Activated naive CD8-positive, alpha-beta T cell treated with anti-CD3 and anti-CD28 coated beads for 36 hours (primary cell): ENCODE data around the gene B3GNT4. TPM values are rescaled to one million over a fixed set of nuclear protein-coding genes. Genes with fewer than 3 reads are reported as not detected.
A peak's percentile ranks its signal among the peaks of the same experiment; 100 is the strongest.
"Not testable (repeated sequence)": the region's sequence is repeated elsewhere in the genome, so short reads cannot be mapped to it uniquely, and the experiment has no call there.

Experiments
- DNase-seq: peaks from one replicate; pipeline ENCODE4 v3.0.0; 2021
- H3K27ac Mint-ChIP-seq: one replicate; pipeline ENCODE4 v1.8.0; 2022; ENCODE audit warnings: mild to moderate bottlenecking, moderate library complexity, mixed read lengths
- H3K27me3 Mint-ChIP-seq: one replicate; pipeline ENCODE4 v1.8.0; 2022; ENCODE audit warnings: mild to moderate bottlenecking, mixed read lengths
- H3K36me3 Mint-ChIP-seq: one replicate; pipeline ENCODE4 v1.8.0; 2021; ENCODE audit warnings: mild to moderate bottlenecking, mixed read lengths
- H3K4me1 Mint-ChIP-seq: one replicate; pipeline ENCODE4 v1.8.0; 2021; ENCODE audit warnings: mixed read lengths
- H3K4me3 Mint-ChIP-seq: one replicate; pipeline ENCODE4 v1.8.0; 2022; ENCODE audit warnings: mild to moderate bottlenecking, moderate library complexity, mixed read lengths
- H3K9me3 Mint-ChIP-seq: one replicate; pipeline ENCODE4 v1.8.0; 2022; ENCODE audit warnings: mixed read lengths
- total RNA-seq, 2 experiments: library from RNA; stranded (reverse); gene quantifications; one replicate each; pipeline ENCODE4 v1.2.3, GENCODE V29; 2021

Gene B3GNT4
- total RNA-seq, 2 experiments from 2014 or later: 0.92 to 1.6 TPM

DNA sequence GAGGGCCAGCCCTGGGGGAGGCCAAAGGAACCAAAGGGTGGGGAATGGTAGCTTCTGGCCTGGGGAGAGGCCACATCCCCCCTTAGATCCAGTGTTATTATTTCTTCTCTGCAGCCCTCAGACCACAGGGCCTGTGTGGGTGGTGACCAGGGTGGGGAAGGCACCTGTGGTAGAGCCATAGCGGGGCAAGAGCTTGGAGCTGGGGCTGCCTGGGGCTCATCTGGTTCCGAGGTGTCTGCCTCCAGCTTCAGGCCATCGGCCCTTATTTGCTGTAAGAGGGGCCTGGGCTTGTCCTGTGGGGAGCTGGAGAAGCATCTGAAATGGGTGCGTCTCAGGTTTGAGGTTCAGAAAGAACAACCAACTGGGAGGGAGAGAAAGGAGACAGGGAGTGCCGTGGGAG, 2.1 kb upstream of the B3GNT4 start:
- Mint-ChIP-seq H3K4me3 (no peak overlapping the region), H3K9me3 (no peaks in the 10 kb centered on the region), H3K27me3 (peaks cover 60% of the 10 kb centered on the region)

DNA sequence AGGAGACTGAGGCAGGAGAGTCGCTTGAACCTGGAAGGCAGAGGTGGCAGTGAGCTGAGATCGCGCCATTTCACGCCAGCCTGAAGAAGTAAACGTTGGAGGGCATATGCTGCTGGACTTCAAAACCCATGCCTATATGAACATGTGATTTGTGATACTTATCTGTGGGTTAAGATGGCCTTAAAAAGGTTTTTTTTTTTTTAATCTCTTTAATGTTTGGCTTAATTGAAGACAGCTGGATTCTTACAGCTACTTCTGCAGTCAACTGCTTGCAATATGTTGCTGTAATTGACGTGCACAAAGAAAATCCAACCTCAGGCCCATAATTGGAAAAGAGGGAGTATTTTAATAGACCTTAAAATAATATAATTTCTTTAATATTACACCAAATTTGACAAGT, 1.5 kb upstream of the B3GNT4 start:
- peaks cover 56% of the 10 kb centered on the region for H3K27me3 Mint-ChIP-seq
- H3K4me3 Mint-ChIP-seq: no peak overlapping the region
- no peaks in the 10 kb centered on the region for H3K36me3 Mint-ChIP-seq
- peaks cover 18% of the 10 kb centered on the region for H3K4me1 Mint-ChIP-seq
- H3K27ac Mint-ChIP-seq: no peak overlapping the region
- DNase-seq: no peak
- H3K9me3 Mint-ChIP-seq: no peaks in the 10 kb centered on the region

More for the DNA sequence above, 2.1 kb upstream of the B3GNT4 start:
- no peaks in the 10 kb centered on the region for H3K36me3 Mint-ChIP-seq
- no peak overlapping the region for H3K27ac Mint-ChIP-seq
- peaks cover 18% of the 10 kb centered on the region for H3K4me1 Mint-ChIP-seq
- no peak for DNase-seq

DNA sequence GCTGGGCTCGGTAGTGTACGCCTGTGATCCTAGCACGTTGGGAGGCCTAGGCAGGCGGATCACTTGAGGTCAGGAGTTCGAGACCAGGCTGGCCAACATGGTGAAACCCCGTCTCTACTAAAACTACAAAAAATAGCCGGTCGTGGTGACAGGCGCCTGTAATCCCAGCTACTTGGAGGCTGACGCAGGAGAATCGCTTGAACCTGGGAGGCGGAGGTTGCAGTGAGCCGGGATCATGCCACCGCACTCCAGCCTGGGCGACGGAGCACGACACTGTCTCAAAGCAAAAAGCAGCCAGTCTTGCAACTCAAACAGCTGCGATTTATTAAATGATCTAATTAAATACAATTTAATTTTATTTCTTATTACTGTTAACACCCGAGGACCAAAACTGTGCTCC, 698 bp upstream of the B3GNT4 start:
- Mint-ChIP-seq H3K27me3 (peaks cover 48% of the 10 kb centered on the region), H3K4me3 (peak overlapping the region; percentile 77), H3K4me1 (peaks cover 13% of the 10 kb centered on the region)
- H3K9me3 Mint-ChIP-seq, H3K36me3 Mint-ChIP-seq, DNase-seq, H3K27ac Mint-ChIP-seq: not testable (repeated sequence)

DNA sequence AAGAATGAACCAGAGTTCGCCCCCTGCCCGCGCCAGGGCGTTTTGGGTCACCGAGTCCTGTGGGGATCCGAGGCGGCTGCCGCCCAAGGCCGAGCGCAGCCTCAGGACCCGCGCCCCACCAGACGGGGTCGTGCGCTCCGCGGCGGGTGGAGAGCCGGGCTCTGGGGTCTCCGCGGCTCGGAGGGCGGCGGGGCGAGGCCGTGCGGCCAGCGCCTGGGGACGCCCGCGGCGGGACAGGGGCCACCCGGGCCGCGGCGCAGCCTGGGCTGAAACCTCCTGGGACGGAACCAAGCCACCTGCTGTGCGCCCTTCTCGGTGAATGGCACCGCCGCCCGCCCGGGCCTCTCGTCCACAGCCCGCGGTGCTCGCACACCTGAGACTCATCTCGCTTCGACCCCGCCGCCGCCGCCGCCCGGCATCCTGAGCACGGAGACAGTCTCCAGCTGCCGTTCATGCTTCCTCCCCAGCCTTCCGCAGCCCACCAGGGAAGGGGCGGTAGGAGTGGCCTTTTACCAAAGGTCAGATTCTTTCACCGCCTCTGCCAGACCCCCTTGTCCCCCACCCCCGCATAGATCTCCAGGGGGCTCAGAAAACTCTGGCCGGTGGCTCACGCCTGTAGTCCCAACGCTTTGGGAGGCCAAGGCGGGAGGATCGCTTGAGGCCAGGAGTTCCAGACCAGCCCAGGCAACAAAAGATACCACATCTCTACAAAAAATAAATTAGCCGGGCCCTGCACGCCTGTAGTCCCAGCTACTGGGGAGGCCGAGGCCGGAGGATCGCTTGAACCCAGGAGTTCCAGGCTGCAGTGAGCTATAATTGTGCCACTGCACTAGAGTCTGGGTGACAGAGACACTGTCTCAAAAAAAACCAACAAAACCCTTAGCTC, 901 bp downstream of the B3GNT4 start:
- H3K4me1 Mint-ChIP-seq: peaks cover 9% of the 10 kb centered on the region
- no peak for DNase-seq
- no peaks in the 10 kb centered on the region for H3K9me3 Mint-ChIP-seq
- H3K27me3 Mint-ChIP-seq: peaks cover 35% of the 10 kb centered on the region
- H3K36me3 Mint-ChIP-seq: peaks cover 5% of the 10 kb centered on the region
- H3K4me3 Mint-ChIP-seq: peak overlapping the region; percentile 61
- no peak overlapping the region for H3K27ac Mint-ChIP-seq

DNA sequence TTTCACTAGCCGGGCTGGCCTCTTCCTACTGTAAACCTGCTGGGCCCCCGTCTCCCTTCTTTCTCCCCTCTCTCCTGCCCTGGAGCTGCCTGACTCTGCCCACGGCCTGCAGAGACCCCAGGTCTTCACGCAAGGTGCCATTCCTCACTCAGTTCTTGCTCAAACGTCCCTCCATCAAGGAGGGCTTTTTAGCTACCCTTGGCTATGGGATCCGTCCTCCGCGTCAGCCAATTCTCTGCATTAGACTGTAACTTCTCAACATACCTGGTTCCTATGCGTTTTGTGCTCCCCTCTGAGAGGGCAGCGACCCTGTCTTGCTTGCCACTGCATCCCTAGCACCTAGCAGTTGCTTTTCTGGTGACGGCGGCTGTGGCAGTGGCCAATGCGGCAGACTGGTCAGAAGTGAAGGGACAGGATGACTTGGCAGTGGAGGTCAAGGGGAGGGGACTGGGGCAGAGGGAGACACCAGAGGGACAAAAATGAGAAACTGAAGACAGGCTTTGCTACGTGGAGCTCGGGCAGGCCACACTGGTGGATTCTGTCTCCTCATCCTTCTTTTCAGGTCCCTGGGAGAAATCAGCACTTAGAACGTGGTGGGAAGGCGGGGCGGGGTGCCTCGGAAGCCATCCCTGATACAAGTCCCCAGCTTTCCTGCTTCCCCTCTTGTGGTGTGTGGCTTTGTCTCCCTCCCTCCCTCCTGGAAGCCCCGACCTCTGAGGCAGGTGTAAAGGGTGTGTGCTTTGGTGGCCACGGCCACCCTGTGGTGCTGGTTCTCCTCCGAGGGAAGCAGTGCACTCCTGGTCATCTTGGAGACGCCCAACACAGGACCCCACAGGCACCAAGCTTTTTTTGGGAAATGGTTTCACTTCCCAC, 1.8 kb downstream of the B3GNT4 start:
- Mint-ChIP-seq H3K4me3 (peak overlapping the region; percentile 61), H3K27ac (no peak overlapping the region), H3K4me1 (peaks cover 9% of the 10 kb centered on the region), H3K36me3 (peaks cover 5% of the 10 kb centered on the region), H3K9me3 (no peaks in the 10 kb centered on the region), H3K27me3 (peaks cover 26% of the 10 kb centered on the region)
- DNase-seq: no peak

DNA sequence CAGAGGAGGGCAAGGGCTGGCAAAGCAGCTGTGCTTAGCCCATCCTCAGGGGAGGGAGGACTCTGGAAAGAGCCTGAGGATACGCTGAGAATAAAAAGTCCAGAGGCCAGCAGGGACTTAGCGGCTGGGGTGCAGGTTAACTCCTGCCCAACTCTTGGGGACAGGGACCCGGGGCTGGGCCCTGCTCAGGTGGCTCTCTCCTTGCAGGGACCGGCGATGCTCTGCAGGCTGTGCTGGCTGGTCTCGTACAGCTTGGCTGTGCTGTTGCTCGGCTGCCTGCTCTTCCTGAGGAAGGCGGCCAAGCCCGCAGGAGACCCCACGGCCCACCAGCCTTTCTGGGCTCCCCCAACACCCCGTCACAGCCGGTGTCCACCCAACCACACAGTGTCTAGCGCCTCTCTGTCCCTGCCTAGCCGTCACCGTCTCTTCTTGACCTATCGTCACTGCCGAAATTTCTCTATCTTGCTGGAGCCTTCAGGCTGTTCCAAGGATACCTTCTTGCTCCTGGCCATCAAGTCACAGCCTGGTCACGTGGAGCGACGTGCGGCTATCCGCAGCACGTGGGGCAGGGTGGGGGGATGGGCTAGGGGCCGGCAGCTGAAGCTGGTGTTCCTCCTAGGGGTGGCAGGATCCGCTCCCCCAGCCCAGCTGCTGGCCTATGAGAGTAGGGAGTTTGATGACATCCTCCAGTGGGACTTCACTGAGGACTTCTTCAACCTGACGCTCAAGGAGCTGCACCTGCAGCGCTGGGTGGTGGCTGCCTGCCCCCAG, 2.8 kb downstream of the B3GNT4 start:
- no peak overlapping the region for H3K27ac Mint-ChIP-seq

DNA sequence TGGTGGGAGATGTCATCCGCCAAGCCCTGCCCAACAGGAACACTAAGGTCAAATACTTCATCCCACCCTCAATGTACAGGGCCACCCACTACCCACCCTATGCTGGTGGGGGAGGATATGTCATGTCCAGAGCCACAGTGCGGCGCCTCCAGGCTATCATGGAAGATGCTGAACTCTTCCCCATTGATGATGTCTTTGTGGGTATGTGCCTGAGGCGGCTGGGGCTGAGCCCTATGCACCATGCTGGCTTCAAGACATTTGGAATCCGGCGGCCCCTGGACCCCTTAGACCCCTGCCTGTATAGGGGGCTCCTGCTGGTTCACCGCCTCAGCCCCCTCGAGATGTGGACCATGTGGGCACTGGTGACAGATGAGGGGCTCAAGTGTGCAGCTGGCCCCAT, 3.5 kb downstream of the B3GNT4 start:
- DNase-seq: no peak
- Mint-ChIP-seq H3K4me3 (no peak overlapping the region), H3K9me3 (no peaks in the 10 kb centered on the region), H3K36me3 (peaks cover 7% of the 10 kb centered on the region), H3K27me3 (peaks cover 20% of the 10 kb centered on the region), H3K27ac (no peak overlapping the region), H3K4me1 (peaks cover 9% of the 10 kb centered on the region)

More for the DNA sequence above, 2.8 kb downstream of the B3GNT4 start:
- no peak overlapping the region for H3K4me3 Mint-ChIP-seq
- DNase-seq: no peak
- H3K27me3 Mint-ChIP-seq: peaks cover 25% of the 10 kb centered on the region
- no peaks in the 10 kb centered on the region for H3K9me3 Mint-ChIP-seq
- peaks cover 9% of the 10 kb centered on the region for H3K4me1 Mint-ChIP-seq
- peaks cover 7% of the 10 kb centered on the region for H3K36me3 Mint-ChIP-seq

DNA sequence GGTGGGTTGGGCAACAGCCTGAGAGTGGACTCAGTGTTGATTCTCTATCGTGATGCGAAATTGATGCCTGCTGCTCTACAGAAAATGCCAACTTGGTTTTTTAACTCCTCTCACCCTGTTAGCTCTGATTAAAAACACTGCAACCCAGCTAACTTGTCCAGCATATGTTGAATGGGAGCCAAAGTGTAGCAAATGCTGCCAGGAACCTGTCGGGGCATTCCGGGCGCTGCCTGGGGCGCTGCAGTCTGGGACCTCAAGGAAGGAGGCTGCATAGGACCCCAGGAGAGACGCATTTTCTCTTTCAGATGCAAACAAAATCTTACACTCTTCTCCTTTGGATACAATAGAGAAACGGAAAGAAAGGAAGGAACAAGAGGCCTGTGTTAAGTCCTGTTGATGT, 3.9 kb downstream of the B3GNT4 start:
- peaks cover 8% of the 10 kb centered on the region for H3K4me1 Mint-ChIP-seq

DNA sequence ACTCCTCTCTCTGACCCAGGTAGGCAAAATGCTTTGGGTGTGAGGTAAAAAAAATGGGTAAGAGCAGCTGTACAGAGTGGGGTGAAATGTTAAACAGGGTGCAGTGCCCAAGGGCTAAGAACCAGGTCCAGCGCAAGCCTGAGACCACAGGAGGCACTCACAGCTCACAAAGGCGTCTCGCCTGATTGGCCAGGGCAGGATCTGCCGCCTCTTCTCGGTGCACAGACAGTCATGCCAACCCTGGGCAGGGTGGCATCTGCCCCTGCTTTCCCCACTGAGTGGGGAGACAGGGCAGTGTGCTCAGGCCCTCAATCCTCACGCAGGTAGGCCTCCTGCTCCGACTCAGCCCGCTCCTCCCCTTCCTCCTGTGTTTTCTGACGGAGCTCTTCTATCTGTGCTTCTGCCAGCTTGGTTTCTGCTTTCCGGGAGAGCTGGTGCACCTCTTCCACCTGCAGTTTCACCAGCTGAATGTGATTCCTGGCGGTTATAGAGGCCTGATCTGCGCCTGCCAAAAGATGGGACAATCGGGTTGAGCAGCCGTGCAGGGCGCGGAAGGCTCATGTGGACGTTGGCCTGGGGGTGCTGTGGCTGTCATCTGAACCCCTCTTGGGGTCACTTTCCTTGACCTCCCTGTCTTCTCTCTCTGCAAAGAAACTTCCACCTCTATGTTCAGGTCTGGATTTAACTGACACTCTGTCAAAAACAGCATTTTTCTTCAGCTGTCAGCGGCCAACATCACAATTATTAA, 4.7 kb downstream of the B3GNT4 start:
- no peak overlapping the region for H3K4me3 Mint-ChIP-seq
- H3K27me3 Mint-ChIP-seq: peaks cover 10% of the 10 kb centered on the region
- H3K9me3 Mint-ChIP-seq: no peaks in the 10 kb centered on the region
- DNase-seq: no peak
- H3K27ac Mint-ChIP-seq: no peak overlapping the region
- peaks cover 4% of the 10 kb centered on the region for H3K4me1 Mint-ChIP-seq
- peaks cover 11% of the 10 kb centered on the region for H3K36me3 Mint-ChIP-seq

More for the DNA sequence above, 3.9 kb downstream of the B3GNT4 start:
- Mint-ChIP-seq H3K27ac (no peak overlapping the region), H3K4me3 (no peak overlapping the region), H3K9me3 (no peaks in the 10 kb centered on the region), H3K36me3 (peaks cover 11% of the 10 kb centered on the region), H3K27me3 (peaks cover 19% of the 10 kb centered on the region)
- no peak for DNase-seq

DNA sequence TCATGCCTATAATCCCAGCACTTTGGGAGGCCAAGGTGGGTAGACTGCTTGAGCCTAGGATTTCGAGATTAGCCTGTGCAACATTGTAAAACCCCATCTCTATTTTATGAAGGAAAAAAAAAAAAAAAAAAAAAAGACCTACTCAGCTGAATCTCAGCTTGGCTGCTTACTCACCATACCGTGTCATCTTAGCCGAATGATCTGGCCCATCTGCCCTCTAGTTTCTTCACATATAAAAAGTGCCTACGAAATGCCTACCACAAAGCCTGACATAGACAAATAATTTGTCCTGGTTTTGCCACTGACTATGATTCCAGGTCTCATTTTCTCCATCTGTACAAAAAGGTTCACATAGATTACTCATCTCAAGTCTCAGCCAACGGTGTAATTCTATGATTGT, 12.3 kb downstream of the B3GNT4 start:
- Mint-ChIP-seq H3K4me1 (peaks cover 3% of the 10 kb centered on the region), H3K27me3 (no peaks in the 10 kb centered on the region), H3K27ac (no peak overlapping the region), H3K36me3 (peaks cover 26% of the 10 kb centered on the region), H3K9me3 (no peaks in the 10 kb centered on the region), H3K4me3 (no peak overlapping the region)
- DNase-seq: no peak

DNA sequence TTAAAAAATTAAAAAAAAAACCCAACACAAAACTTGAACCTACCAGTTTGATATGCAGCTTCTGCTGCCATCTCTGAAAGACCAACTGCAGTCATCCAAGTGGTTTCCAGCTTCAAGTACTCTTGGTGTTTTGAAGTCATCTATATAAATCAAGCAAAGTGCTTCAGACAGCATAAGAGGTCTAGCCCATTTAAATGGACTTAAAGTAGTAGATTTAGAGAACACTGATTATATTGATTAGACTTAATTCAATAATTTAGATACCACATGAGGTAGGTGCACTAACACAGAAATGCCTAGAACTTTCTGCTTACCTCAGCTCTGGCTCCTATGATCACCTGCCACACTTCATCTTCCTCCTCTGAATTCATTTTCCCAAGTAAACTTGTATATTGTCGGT, 12.9 kb downstream of the B3GNT4 start:
- Mint-ChIP-seq H3K27me3 (no peaks in the 10 kb centered on the region), H3K4me3 (no peak overlapping the region), H3K36me3 (peaks cover 23% of the 10 kb centered on the region), H3K27ac (no peak overlapping the region), H3K4me1 (peaks cover 9% of the 10 kb centered on the region), H3K9me3 (no peaks in the 10 kb centered on the region)
- no peak for DNase-seq

DNA sequence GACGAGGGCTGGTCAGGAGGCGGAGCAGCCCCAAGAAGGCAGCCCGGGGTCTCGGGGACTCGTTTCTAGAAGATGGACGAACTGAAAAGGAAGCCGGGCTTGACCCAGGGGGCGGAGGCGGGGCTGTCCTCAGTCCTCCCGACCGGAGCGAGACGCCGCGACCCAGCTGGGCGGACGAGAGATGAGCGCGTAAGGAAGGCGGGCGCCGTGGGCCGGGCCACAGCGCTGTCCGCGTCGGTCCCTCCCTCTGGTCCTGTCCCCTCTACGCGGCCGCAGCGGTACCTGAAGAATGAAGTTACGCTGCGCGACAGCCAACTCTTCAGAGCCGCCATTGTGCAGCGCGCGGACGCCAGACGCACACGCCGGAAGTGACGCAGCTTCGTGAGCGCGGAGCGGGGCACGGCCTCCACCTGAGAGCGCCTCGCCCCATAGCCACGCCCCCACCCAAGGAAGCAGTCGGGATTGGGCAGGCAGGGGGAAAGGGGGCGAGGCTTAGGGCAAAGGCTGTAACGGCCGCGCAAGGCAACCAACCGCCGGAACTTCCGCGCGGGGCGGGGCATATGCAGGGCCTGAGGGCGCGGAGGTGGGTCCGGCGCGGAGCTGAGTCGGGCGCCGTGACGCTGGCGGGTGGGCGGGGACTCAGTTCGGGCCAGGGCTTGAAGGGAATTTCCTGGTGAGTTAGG, 22.3 kb downstream of the B3GNT4 start, which contains the start of gene DIABLO:
TSS of gene DIABLO (minus strand) at position 370 of the 683 bp plus-strand sequence. CDS start at position 332, 38 bp downstream.
- DNase-seq: peak; percentile 100
- Mint-ChIP-seq H3K4me1 (peaks cover 36% of the 10 kb centered on the region), H3K27ac (peak within 1 kb of the TSS; percentile 91), H3K27me3 (no peaks in the 10 kb centered on the region), H3K9me3 (no peaks in the 10 kb centered on the region), H3K4me3 (peak within 1 kb of the TSS; percentile 92), H3K36me3 (peaks cover 20% of the 10 kb centered on the region)

DNA sequence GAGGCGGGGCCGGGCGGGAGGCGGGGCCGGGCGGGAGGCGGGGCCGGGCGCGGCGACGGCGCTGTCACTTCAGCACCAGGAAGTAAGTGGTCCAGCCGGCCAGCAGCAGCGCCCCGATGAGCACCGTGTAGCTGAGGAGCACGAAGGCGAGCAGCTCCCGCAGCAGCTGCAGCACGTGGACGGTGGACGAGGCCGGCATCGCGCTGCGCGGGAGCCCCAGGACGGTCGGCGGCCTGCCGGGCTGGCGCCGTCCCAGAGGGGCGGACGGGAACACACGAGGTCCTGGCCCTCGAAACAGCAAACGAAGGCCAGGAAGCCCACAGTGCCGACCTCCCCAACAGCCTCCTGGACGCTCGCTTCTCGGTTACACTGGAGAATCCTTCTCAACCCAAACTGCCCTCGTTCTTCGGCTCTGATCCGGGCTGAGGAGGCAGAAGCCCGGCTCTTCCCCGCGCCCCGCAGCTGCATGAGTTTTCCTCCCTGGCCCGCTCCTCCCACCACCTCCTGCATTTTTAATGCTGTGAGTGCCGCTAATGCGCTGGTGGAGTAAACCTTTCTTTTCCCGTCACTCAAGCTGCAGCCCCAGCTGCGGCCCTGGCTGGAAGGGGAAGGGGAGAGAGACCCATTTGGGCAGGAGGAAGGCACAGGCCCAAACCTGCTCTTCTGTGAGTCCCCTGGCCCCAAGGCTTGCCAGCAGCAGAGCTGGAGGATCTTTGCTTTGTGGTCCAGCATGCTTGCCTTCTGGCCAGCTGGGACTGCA, 23.0 kb downstream of the B3GNT4 start:
- no peak overlapping the region for H3K27ac Mint-ChIP-seq
- H3K9me3 Mint-ChIP-seq: no peaks in the 10 kb centered on the region
- H3K4me3 Mint-ChIP-seq: peak overlapping the region; percentile 64
- peaks cover 30% of the 10 kb centered on the region for H3K4me1 Mint-ChIP-seq
- peaks cover 20% of the 10 kb centered on the region for H3K36me3 Mint-ChIP-seq
- no peak for DNase-seq
- no peaks in the 10 kb centered on the region for H3K27me3 Mint-ChIP-seq
